GM19351 (cell line): Measurements from ENCODE around the gene NEMP2.
A peak's percentile ranks its signal among the peaks of the same experiment; 100 is the strongest.
"Not testable (repeated sequence)": the region's sequence is repeated elsewhere in the genome, so short reads cannot be mapped to it uniquely, and the experiment has no call there.

Experiments
- ATAC-seq: cut with Tn5 transposase; IDR thresholded peaks from one replicate; pipeline ENCODE4 v1.9.1; 2021; ENCODE audit warnings: mild to moderate bottlenecking, moderate library complexity; ENCODE audit not compliant: unreplicated experiment

Gene NEMP2

DNA sequence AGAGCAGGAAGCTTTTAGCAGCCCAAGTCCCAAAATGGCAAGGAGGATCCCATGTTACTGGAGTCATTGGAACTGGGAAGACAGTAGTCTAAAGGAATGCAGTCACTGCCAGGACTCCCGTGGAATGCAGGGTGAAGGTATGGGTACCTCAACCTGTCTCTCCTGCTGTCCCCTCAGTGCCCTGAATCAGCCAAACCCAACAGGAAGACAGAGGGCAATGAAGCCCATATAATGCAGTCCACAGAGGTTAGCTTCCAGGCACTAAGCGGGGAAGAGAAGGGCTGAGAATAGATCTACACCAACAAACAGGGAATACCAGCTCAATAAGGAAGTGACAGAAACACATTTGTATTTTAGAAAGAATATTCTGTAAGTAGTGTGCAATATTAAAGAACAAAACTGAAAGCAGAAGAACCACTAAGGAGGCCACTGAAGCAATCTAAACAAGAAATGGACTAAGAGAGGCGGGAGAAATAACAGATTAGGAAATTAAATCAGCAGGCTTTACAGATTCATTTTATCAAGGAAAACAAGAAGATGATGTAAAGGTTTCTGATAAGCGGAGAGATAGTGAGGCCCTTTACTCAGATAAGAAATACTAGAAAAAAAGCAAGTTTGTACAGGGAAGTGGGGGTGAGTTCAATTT lies 8.3 kb downstream of the NEMP2 start:
- ATAC-seq = no peak

DNA sequence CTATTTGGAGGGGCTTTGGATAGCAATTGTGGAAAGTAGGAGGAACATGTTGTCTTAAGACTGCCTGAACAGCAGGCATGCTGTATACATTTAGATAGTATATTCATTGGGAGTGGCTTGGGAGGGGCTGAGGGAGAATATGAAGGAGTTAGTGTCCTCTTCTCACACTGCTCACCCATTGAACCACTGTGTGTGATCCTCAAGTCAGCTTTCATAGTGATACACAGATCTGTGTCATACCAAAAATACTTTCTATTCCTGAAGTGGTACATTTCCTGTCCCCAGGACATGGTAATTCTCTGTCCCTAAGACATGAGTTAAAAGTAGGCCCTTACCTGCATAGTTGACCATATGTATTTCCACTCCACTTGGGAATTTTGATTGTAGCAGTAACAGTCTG lies 9.6 kb downstream of the NEMP2 start:
- ATAC-seq = no peak

DNA sequence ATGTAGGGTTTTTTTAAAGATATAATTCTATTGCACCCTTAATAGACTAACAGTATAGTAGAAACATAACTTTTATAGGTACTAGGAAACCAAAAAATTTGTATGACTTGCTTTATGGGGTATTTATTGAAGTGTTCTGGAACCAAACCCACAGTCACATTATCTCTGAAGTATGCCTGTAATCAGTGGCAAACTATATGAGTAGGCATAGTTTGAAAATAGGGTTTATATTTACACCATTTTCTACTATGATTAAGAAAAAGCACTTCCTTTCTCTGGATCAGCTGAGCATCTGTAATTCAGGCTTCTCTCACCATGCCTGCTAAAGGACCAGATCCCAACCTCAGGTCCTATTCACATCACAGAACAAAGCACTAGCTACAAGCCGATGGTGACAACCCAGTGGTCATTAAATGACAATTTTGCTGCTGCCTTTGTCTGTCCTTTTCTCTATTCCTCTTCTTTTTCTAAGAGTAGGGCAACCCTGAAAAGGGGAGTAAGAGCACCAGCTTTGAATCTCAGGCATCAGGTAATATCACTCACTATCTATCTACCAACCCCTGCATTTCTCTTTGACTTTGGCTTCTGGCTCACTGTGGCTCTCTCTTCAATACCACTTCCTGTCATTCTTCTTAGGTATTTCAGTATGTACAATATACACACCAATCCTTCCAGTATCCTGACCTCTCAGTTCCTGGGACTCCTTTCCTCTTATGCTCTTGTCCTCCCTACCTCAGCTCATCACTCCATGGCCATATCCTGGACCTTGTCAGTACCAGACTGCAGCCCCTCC lies 14.4 kb downstream of the NEMP2 start:
- ATAC-seq = no peak

DNA sequence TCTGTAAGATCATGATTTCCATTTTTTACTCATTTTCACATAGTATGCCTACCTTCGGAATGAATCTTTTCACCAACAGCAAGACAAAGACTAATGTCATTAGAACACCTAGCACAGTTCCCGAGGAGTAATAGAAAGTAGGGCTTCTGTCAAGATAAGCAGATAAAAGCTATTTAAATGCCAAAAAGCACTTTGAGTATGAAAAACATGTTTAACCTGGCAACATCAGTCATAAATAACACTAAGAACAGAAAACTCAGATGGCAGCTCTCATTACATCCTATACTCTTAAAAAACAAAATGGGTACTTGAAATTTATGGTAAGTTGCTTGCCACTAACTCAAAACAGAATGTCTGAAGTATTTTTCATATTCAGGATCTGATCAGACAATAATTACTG lies 17.1 kb downstream of the NEMP2 start:
- no peak for ATAC-seq

DNA sequence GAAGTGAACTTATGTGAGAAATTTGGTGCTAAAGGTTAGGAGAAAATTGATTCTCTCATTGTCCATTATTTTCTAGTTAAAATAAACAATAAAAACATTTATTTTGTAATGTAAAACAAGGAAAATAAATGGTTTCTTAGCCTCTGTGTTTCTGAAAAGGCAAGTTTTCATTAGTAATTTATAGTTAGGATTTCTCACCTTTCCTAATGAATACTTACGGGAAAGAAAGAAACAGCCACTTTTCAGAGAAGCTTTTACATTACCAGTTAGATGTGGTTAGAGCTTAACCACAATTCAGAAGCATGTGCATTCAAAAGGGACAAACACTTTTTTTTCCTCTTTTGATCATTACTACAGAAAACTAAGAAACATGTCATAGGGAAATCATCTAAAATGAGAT lies 18.8 kb downstream of the NEMP2 start:
- no peak for ATAC-seq

DNA sequence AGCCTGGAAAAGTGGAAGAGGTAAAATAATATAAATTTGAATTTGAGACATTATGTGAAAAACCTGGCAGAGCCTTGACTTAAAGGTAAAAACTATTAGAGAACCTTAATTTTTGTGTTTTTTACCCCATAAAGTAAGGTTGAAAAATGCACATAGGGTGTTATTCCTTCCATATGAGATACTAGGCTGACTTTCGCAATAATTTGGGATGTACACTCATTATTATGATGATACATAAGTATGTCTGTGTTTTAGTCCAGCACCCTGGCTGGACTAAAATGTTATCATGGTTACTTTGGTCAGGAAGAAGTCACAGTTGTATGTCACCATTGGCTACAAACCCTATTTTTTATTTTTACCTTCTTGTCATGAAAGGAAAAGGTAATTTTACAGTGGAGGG lies 19.8 kb downstream of the NEMP2 start:
- no peak for ATAC-seq

DNA sequence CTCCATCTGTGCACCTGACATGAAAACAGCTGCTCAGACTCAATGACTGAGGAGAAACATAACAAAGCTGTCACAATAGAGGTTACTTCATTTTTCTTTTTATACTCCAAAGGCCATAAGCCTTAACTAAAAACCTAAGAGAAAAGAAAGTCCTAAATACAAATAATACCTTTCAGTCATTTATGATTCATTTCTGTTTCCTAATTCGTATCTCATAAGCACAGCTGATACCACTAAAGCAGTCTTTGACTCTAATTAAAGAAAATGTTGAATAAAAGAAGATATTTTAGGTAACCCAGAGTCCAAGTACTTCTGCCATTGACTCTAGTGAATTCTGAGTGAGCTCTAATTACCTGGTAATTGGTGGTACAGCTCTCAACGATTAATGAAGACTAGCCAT lies 20.6 kb downstream of the NEMP2 start:
- no peak for ATAC-seq

DNA sequence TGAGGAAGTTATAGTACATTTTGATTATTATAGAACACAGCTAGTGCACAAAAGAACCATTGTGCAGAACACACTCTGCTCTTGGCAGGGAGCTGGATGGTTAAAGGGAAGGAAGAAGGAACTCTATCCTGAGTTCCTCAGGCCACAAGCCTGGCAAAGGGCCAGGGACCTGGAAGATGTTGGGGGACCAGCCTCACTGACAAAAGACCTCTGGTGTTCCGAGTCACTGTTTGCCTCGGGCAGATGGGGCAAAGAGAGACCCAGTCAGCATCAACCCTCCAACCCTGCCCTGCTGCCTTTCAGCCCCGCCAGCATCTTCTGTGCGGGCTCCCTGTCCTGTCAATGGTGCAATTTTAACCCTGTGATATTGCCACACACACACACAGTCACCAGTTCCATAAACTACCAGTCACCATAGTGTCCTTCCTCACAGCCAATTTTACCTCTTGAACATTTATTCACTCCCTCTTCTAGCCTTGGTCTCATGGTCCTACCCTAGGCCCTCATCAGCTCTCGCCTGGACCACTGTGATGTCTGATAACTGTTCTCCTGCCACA lies 21.9 kb downstream of the NEMP2 start:
- ATAC-seq = no peak

DNA sequence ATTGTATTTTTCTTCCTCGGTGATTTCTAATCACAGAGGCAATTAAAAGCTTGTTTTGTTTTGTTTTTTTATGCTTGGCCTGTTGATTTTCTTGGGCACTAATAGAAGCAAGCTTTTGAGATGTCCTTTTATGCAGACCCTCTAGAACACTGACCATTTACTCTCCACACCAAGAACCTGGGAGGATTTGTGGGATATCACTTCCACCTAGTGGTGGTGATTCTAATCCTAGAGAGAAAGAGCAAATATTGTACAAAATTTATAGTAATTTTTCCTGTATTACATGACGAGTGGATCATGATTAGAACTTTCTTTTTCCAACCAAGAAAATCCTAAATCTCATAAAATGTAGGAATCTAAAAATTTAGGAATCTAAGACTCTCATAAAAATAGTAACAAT lies 23.4 kb downstream of the NEMP2 start:
- ATAC-seq = no peak

DNA sequence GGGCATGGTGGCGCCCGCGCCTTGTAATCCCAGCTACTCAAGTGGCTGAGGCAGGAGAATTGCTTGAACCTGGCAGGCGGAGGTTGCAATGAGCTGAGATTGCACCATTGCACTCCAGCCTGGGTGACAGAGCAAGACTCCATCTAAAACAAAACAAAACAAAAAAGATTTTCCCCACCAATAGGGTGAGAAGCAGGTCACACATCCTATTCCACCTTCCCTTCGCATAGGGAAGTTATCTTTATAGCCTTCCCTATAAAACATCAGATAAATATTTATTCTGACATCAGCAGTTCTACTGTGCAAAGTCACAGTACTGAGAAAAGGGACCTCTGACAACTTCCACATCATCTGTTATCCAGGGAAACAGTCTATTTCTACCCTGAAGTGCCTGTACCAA lies 24.6 kb downstream of the NEMP2 start:
- not testable (repeated sequence) for ATAC-seq

DNA sequence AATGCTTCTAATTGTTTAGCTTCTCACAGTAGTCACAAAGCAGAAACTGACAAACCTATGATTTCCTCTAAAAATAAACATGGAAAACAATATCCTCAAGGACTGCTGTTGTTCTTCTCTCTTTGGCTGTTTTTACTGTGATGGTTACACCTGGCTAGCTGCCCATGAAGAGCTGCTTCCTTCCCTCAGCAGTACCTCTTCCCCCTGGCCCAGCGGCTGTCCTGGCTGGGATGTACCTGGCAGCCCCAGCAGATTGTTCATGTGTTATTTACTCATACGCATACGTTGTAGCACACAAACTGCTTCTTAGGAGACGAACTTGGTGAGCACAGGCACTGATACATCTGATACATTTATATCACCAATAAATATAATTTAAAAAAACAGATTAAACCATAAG lies 27.4 kb downstream of the NEMP2 start:
- ATAC-seq = no peak

DNA sequence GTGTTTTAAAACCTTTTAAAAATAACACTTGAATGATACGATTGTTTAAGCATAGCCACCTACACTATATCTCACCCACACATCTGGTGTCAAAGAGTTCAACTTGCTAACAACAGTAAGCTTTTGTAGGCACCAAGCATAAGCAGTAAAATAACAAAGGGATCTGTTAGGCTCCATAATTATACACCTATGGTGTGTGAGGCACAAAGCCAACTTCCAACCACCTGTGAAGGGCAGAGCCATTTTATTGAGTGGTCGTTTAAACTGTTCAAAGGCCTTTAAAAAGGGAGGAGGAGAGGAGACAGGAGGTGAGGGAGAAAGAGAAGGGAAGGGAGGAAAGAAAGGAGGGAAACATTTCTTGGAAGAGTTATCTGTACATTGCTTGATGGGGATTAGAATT lies 27.9 kb downstream of the NEMP2 start:
- ATAC-seq = no peak

DNA sequence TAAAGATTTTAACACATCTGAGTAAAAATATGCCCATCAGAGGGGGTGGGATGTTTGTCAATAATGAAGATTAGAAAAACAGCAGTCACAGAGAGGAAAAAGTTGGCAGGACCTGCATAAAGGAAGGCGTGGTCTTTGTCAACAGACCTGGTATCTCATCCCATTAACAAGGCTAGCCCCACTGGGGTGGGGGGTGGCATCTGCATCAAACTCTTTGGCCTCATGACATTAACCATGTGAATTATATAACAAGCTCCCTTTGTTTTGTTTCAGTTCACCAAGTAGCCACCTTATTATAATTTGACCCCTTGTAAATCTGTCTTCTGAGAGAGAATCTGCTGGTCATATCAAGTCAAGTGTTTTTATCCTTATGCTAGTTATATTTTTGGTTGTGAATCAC lies 28.8 kb downstream of the NEMP2 start:
- ATAC-seq = no peak

DNA sequence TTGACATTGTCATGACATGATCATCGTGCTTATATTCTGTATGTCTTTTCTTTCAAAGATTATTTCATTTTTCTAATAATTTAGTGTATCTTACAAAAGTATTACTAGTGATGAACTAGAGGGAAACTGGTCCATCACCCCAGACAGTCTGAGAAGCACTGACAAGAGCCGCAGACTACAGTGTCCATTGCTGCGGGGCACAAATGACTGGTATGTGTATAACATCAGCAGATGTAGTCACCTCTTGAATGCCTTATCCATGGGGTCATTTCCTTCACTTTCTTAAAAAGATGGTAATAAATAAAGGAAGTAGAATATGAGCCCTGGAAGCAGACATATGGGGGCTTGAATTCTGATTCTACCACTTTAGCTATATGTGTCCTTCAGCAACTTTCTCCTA lies 29.6 kb downstream of the NEMP2 start:
- no peak for ATAC-seq

DNA sequence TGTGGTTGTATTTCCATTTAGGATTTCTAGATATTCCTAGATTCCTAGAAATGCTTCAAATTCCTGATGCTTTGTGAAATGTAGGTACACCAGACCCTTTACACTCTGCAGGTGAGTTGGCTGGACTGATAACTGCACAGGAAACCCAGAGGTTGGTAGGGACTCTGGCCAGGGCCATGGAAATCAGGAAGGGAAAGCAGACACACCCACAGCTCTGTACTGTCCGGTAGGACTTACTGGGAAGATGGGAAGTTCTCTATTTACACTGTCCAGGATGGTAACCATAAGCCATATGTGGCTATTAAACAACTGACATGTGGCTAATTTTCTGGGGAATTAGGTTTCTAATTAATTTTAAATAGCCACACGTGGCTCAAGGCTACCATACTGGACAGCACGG lies 31.4 kb downstream of the NEMP2 start:
- no peak for ATAC-seq

DNA sequence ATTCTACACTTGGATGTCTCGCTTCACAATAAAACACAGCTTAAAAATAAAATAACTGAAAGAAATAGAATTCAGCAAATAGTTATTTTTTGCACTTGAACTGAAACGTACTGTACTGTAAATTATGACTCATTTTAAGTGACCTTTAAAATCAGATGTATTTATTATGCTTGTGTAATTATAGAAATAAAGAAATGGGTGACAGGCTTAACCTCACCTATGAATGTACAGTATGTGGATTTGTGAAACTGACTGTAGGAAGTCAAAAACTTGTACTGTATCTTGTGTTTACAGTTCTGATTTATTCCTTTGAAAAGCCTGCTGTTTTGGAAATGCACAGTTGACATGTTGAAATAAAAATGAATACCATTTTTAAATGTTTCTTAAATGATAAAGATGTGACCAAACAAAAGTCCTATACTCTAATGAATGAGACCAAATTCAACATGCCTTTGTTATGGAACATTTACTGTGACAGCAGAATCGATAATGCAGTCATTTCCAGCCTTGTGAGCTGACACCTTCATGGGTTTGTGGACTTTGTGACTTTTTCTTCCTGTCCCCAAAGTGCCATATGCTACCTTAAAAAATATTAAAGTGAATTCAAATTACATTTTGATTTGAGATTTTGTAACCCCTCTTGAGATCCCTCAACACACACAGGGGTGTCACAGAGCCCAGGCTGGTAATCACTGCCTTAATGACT lies 32.7 kb downstream of the NEMP2 start:
- ATAC-seq = peak; percentile 46

DNA sequence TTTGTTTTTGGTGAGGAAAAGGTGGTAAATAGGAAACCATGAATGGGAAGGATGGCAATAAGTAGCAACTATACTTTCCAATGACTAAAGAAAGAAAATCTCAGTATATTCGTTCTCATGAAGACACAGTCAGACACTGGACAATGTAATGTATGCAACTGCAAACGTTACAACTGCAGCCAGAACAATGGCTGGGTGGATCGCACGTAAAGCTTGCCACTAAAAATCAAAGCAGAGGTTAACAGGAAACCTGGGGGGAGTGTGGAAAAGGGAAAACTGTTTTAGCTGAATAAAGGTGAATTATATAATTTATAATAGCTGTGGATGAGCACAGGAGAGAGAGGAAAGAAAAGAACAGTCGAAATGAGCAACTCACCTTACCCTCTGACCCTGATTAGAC lies 33.3 kb downstream of the NEMP2 start:
- no peak for ATAC-seq

DNA sequence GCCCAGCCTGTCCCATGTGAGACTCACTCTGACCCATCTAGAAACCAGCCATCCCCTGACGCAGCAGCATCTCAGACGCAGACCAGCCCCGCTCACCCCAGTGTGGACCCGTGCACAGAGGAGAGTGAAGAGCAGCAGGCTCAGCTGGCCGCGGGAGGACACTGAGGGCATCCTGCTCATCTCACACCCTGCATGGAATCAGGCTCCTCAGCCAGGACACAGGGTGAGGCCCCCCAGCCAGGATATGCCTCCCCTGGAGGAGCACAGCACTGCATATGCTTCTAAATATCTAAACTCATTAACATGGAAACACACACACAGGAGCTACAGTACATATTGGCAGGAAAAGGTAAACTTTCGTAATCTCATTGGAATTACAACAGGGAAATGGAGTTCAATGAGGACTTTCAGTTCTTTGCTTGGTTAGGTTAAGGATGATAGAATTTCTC lies 34.4 kb downstream of the NEMP2 start:
- ATAC-seq = no peak

DNA sequence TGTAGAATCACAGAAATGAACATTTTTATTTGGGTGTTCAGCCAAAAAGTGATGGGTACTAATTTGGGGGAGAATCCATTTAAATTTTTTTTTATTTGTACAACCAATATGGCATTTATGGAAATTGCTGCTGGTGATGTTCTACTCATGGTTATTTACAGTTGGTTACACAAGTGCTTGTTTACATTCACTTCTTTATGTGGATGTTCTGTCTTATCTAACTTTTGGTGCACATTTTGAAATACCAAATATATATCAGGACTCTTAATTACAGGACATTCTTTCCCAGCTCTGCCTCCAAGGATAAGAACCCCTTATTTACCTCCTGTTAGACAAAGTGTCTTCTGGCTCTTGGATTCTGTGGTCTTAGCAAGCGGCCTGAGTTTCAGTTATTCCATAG lies 35.2 kb downstream of the NEMP2 start:
- no peak for ATAC-seq

DNA sequence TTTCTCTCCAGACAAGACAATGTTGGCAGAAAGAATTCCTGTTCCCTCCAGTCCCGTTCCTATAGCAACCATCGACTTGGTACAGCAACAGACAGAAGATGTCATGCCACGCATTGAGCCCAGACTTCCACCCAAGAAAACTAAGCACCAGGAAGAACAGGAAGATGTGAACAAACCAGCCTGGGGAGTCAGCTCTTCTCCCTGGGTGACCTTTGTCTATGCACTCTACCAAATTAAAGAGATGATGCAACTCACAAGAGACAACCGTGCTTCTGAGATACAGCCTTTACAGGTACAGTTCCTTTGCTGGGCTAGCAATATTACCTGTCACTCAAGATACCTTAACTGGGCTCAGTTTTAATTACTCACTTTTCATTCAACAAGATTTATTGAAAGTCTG lies 37.1 kb downstream of the NEMP2 start:
- ATAC-seq = no peak

DNA sequence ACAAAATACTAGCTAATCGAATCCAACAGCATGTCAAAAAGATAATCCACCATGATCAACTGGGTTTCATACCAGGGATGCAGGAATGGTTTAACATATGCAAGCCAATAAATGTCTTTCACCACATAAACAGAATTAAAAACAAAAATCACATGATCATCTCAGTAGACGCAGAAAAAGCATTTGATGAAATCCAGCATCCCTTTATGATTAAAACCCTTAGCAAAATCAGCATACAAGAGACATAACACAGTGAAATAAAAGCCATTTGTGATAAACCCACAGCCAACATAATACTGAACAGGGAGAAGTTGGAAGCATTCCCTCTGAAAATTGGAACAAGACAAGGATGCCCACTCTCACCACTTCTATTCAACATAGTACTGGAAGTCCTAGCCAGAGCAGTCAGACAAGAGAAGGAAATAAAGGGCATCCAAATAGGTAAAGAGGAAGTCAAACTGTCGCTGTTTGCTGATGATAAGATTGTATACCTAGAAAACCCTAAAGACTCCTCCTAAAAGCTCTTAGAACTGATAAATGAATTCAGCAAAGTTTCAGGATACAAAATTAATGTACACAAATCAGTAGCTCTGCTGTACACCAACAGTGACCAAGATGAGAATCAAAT lies 39.8 kb downstream of the NEMP2 start:
- not testable (repeated sequence) for ATAC-seq
